Adrenal gland (tissue), 5 donors: ENCODE results near the gene DMXL1.

Experiments used
- CTCF ChIP-seq, 6 experiments: fragments of 450-650 bp in 4 of 6; fragments of 200-600 bp in 2 of 6; sonication (generic) in 1 of 6; IDR thresholded peaks; 1 replicate in 5 of 6; 2 replicates in 1 of 6; pipeline versions ENCODE4 v1.5.1 to v1.8.0; 2016 to 2021; ENCODE audit warnings: antibody characterized with exemption in 6 of 6, mild to moderate bottlenecking in 2 of 6, moderate library complexity in 1 of 6
- POLR2A ChIP-seq, 2 donors: fragments of 450-650 bp; IDR thresholded peaks; one replicate each; pipeline ENCODE4 v1.6.1; 2017; ENCODE audit warnings: antibody characterized with exemption in 2 of 2, mild to moderate bottlenecking in 2 of 2, moderate library complexity in 1 of 2
- donor health status: DM: no; HTN: no; CAD: no.

GRCh38 chr5:119191944-119192343 is 121.1 kb downstream of the DMXL1 start:
- TF ChIP-seq CTCF (IDR thresholded peaks at IDR 0.05) (no peak), POLR2A (IDR thresholded peaks at IDR 0.05) (no peak)
